MV-4-11 (cell line): ENCODE measurements around the gene ZBTB49.

Source experiments
- DNase-seq: peaks from one replicate; lab custom pipeline; 2025; lab: John Stamatoyannopoulos, UW

ZBTB49 gene

GRCh38 chr4:4358093-4358854, 68.2 kb downstream of the ZBTB49 start:
- DNase-seq: no peak

GRCh38 chr4:4361883-4362282, 71.8 kb downstream of the ZBTB49 start:
- no peak for DNase-seq

GRCh38 chr4:4362991-4363697, 73.1 kb downstream of the ZBTB49 start:
- DNase-seq: no peak

- no peak for DNase-seq
Measured at GRCh38 chr4:4364061-4364460, 74.0 kb downstream of the ZBTB49 start.

GRCh38 chr4:4364486-4365208, 74.6 kb downstream of the ZBTB49 start:
- no peak for DNase-seq

- DNase-seq: no peak
Measured at GRCh38 chr4:4368809-4369580, 78.9 kb downstream of the ZBTB49 start.
